ENCODE results near the gene KCNJ12.
"Not testable (repeated sequence)": the region's sequence is repeated elsewhere in the genome, so short reads cannot be mapped to it uniquely, and the experiment has no call there.

The KCNJ12 gene

DNA sequence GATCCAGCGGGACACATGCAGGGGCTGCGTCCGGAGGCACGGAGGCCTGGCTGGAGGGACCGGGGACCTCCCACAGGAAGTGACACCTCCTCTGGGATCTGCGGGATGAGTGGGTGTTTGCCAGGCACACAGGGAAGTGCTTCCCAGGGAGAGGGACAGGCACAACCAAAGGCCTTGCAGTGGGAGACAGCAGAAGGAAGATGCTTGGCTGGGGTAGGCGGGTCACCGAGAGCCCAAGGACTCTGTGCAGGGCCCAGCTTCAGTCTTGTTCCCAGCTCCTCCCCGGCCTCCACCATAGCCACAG is 47.0 kb downstream of the KCNJ12 start:
- not testable (repeated sequence) for FAIRE-seq

DNA sequence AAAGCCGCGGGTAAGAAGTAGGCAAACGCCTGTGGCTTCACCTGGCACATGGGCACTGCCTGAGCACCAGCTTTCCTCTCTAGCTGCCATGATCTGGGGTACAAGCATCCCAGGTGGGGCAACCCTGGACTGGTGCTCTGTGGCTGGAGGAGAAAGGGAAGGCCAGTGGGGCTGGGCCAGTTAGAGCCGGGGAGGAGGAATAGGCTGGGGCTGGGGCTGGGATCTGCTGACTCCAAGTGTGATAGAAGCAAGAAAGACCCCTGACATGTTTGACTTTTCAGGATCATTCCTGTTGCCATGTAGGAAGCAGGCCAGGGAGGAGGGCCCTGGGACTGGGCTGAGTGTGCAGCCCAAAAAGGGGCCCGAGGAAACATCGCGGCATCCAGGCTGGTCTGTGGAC is 48.5 kb downstream of the KCNJ12 start:
- FAIRE-seq, result not testable (repeated sequence)

DNA sequence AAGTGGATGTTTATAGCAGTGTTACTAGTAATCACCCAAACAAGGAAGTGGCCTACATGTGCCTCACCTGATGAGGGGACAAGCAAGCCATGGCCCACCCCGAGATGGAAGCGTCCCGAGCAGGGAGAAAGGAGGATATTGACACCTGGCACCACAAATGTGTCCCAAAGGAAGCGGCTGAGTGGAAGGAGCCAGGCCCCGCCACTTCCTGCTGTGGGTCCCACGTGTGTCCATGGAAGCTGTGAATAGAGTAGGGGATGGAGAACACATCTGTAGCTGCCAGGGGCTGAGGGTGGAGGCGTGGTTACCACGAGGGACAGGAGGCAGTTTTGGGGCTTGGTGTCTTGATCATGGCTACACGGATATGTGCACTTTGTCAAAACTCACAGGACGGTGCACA is 49.2 kb downstream of the KCNJ12 start:
- no peak for FAIRE-seq

DNA sequence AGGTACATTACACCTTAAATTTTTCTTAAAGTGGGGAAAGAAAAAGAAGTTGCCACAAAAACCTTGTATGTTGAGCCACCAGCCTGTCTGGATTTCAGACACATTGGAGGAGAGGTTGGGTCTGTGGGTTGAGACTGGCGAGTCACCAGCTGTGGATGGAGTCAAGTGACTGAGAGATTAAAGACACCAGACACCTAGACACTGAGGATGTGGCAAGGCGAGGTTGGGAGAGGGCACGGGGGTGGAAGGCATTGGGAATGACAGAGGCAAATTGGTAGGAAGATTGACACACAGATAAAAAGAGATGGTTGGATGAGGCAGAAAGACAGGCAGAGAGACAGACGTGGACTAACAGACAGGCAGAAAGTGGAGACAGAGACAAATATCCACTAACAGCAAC is 49.6 kb downstream of the KCNJ12 start:
- FAIRE-seq, result no peak

DNA sequence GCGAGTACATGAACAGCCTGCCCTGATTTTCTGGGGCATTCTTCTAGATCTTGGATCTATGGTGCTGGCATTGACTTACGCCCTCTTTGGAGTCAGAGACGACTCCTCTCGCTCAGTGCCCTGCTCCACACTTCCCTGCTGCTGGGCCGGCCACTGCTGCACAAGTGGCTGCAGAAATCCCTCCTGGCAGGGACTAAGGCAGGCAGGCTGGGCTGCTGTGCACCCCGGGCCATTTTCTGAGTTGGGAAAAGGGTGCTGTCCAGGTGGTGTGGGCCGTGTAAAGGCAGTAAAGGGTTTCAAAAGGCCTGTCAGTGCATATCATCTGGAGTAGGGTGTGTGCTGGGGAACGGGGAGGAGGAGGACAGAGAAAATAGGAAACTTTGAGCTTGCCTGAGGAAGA is 50.1 kb downstream of the KCNJ12 start:
- not testable (repeated sequence) for FAIRE-seq

DNA sequence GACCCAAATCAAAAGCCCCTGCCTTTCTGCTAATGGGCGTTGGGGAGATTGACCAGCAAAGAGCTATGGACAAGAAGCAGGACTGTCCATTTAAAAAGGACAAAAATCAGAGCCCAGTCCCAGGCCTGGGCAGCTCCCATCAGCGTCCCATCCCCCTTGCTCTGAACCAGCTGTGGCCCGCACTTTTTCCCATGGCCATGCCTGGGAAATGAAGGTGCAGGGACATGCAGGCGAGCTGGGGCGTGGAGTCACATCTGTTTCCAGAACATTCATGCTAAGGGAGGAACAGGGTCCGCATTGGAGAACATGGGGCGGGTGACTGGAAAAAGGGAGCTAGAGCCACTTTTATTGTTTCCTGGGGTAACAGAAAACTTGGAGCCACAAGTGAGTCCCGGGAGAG is 50.7 kb downstream of the KCNJ12 start:
- not testable (repeated sequence) for FAIRE-seq

DNA sequence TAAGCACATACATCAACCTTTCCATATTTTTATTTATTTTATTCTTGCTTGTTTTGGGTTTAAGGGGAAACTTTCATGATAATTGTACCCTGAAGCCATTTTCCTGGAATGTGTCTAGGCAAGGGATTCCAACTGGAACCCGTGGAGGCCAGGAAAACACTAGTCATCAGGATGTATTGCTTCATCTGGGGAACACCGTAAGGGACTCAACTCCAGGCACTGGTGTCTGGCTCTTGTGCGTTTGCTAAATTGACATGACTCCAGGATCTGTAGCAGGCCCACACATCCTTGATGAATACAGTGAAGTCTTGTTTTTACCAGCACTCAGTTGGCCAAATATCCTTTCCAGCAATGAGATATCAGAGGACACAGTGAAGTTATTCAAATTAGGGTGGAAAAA is 51.6 kb downstream of the KCNJ12 start:
- FAIRE-seq, result not testable (repeated sequence)

DNA sequence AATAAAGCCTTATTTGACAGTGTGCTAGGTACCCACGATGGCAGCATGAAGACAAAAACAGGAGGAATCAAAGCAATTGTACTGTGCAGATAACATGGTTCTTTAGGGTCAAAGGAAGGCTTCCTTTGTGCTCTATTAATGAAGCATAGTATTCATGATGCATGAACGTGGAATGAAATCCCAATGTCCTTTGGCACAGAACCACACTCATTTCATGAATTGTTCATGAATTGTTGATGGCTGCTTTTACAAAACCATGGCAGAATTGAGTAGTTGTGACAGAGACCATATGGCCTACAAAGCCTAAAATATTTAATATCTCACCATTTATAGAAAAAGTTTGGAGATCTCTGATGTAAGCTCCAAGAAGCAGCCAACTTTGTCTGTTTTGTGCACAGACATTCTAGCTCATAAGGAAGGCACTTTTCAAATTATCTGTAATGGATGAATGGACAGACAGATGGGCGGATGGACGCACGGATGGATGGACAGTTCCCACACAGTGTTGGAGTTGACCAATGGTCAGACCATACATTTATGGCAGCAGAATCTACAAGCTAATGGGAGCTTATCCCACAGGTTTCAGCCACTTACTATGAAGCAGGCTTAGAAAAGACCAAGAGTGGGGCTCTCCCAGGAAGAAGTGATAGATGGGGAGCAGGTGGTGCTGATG is 52.7 kb downstream of the KCNJ12 start:
- FAIRE-seq, result not testable (repeated sequence)

DNA sequence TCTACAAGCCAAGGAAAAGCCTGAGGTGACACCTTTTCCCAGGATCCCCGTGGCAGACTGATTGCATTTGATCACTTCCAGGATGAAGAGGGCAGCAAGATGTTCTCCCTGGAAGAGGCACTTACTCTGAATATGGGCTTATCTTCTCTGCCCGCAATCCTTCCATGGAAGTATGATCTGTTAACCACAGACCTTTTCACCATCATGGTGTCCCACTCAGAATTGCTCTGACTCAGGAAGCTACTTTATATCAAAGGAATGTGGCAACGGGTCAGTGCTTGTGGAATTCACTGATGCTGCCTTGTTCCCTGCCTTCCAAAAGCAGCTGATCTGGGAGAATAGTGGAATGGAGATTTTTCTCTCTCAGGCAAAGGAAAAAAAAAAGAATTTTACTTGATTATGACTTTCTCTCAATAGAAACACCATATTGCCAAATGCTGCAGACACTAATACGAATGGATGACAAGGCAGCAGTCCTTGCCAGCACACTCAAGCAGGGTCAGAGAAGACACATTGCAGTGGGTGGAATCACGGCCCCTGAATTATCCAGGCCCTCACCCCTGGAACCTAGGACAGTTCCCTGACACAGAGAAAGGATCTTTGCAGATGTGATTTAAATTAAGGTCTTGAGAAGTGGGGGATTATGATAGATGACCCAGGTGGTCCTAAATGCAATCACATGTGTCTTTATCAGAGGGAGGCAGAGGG is 53.9 kb downstream of the KCNJ12 start:
- FAIRE-seq, result not testable (repeated sequence)

DNA sequence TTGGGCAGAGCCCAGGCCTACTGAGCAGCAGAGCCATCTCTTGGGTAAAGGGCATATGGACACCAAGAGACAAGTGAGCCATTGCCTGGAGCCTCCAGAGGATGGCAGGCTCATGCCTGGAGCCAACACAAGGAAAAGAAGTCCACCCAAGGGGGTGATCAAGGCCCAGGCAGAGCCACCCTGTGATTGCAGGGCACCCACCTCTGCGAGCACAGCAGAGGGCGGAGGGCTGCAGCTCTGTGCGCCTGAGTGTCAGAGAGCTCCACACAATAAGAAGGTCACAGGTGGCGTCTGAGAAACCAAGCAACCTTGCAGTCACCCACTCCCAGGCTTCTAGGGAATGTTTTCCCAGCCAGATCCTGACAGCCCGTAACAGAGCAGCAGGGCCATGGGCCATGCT is 57.8 kb downstream of the KCNJ12 start:
- FAIRE-seq, result not testable (repeated sequence)

DNA sequence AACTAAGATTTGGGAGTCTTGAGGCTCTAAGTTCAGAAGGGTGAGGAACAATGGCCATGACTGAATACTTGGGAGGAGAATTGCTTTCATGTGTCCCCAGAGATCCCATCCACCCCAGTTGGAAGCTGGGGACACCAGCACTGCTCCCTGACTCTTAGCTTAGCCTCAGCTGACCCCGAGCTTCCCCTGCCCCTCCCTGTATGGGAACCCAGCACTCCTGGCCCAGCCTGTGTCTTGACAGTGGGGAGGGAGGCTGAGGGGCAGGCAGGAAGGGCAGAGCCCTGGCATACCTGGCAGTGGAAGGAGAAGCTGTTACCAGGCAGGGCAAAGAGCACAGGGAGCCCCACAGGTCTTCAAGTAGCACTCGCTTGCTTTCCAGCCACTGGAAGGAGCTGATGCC is 58.8 kb downstream of the KCNJ12 start:
- FAIRE-seq, result not testable (repeated sequence)

DNA sequence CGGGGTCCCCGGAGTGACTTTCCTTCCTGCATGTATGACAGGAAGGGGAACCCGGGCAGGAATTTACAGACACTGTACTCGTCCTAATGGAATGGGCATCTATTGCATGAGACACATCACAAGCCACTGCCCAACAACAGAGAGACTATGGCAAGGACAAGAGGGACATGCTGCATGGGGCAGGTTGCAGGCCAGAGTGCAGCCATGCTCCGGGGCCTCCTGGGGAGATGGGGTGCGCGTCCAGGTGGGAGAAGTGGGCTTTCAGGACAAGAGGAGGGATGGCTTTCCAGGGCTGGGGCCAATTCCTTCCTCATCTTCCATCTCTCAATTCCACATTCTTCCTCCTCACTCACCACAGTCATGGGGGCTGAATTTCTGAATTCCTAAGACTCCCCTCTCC is 60.3 kb downstream of the KCNJ12 start:
- not testable (repeated sequence) for FAIRE-seq

DNA sequence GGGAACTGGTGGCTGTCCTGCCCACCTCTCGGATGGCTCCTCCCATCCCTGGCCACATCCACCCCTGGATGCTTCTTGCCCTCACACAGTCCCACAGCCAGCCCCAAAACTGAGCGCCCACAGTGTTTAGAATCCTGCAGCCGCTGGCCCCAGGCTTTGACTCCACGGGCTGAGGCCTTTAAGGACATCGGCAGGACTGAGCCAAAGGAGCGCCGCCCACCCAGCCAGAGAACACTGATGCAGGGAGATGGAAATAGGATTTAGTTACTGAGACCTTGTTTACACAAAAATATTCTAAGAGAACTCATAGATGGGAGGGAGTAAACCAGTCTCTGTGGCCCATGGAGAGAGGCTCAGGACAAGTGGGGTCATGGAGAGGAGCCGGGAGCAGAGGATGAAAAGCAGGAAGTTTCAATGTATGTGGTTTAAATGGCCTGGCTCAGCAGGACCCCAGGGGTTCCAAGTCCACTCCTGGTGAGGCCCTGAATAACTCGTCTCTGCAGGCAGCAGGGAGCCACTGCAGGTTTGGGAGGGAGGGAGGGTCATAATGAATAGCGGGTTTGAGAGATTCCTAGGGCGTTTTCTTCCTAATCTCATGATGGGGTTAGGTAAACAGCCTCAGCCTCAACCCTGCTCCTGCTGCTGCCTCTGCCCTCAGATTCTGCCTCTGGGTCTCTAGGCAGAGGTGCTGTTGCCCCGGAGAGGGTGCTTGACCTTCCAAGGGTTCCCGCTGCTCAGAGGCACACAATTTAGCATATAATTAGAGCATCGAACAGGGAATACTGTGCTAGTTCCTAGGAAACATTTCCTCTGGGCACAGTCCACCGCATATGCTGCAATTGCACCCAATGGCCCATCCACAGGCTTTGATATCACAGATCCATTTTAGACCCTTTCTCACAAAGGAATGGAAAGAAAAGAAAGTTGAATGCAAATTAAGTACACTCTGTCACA is 61.0 kb downstream of the KCNJ12 start:
- not testable (repeated sequence) for FAIRE-seq

DNA sequence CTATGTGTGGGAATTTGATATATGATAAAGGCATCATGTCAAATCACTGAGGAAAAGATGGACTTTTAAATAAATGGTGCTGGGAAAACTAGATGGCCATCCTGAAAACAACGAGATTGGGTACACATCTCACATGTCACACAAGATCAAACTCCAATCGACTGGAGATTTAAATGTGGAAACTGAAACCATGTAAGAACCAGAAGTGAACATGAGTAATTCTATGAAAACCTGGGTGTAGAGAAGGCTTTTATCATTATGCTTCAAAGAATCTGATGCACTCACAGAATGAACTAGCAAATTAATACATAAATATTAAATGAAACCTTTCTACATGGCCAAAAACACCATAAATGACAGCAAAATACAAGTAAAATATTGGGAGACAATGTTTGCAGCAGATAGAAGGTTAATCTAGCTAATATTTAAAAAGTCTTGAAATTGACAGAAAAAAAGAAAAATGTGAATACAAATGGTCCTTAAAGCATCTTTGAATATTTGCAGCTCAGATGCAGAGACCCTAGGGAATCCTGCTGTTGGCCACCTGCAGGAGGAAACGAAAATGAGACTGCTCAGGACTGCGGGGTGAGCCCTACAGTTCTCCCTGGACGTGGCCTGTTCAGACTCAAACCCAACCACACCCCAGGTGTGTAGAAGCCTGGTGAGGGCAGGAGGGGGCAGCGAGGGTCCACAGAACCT is 62.3 kb downstream of the KCNJ12 start:
- FAIRE-seq, result not testable (repeated sequence)

DNA sequence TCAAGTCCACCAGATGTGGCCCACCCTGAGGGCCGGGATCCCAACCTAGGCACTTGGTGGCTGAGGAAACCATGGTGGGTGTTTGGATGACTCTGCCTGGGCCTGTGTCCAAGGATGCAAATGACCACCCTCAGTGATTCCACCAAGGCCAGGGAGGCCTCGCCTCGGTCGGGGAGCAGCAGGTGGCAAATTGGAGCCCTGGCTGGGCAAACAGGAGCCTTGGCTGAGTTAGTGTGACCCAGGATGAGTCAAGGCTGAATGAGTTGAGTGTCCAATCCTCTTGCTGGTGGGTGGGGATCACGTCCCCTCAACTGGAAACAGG is 62.8 kb downstream of the KCNJ12 start:
- FAIRE-seq, result not testable (repeated sequence)

DNA sequence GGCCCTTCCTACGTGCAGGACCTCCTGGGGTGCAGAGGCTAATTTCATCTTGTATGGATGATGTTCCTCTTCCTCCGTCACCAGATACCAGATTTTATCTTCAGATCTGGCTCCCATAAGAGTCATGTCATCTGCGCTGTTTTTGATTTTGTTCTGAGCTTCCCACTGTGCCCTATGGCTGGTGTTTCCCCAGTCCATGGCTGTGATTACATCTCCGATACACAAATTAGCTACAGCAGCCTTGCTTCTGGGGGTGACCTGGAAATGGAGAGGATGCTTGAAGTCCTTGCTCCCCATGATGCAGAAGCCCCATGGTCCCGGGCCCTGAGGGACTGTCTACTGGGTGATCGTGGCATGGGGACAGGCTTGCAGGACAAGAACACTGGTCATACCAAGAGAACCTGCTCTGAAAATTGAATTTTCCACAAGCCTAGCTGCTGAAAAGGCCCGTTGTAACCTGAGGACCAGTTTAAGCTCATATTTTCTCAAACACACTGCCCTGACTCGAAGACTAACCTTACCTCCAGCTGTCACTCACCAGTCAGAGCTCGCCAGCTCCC is 69.0 kb downstream of the KCNJ12 start:
- no peak for FAIRE-seq

DNA sequence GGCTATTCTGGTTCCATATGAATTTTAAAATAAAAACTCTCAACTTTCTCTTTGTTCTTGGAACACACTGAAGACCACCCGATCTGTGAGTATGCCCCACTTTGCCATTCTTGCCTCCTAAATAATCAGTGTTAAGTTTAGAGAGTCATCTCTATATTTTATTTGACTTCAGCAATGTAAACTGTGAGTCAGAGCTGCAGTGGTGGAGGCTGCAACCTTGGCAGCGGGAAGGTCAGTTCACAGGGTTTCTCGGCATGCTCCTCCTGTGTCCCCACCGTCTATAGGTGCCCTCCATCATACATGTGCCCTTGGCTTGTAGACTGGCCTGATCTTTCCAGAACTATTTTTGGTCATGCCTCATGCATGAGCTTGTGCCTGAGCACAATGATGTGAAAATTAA is 71.4 kb downstream of the KCNJ12 start:
- not testable (repeated sequence) for FAIRE-seq

DNA sequence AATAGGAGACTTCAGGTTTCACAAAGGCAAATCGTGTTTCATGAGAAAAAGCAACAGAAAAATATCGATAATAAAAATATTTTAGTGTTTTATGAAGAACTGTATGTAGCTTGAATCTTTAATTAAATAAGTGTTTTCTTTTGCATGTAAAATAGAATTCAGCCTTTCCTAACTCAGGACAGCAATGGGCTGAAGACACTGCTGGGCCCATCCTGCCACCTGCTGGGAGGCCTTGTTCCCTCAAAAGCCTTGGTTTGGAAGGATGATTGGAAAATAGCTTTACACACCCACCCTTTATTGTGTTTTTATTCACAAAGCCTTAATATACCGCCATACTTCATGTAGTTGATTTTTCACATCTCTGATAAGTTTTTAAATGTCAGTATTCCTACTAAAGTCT is 73.7 kb downstream of the KCNJ12 start:
- not testable (repeated sequence) for FAIRE-seq

DNA sequence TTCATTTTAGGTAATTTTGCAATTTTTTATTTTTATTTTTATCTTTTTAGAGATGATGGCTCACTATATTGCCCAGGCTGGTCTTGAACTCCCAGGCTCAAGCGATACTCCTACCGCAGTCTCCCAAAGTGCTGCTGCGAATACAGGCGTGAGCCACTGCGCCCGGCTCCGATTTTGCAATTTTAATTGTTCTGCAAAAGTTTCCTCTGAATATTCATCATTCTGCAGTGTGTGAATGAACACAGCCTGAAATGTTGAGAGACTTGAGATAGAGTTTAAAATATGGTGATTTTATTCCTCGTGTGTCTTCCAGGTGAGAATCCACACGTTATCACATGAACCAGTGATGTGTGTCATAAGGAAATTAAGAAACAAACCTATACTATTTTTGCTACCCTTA is 75.8 kb downstream of the KCNJ12 start:
- no peak for FAIRE-seq

DNA sequence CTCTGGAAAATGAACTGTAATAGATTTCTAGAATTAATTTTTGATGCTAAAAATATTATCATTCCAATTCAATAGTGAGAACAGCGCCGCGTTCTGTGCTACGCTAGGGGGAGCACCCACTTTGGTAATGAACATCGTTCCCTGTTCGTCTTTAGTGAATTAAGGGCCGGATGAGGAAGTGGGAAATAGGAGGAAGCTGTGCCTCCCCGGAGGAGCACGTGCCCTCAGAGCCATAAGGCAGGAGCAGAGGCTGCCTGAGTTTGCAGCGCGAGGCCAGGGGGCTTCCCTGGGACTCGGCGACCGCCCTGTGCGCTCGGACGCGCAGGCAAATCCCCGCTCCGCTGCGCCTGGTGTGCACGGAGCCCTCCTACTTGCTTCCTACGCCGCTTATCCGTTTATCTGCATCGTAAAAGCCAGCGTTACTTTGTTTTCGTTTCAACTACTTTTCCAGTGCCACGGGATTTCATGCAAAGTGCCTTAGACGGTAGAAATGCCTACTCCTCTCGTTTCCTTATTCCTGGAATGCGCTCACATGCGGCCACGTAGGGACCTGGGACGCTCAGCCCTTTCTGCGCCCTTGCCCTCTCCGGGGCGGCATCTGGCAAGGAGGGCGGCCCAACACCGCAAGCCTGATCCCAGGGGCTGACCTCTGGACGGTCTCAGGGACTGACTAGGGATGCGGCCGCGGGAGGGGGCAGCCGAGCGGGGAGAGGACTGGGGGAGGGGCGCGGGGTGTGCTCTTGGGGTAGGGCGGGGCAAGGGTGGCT is 76.4 kb downstream of the KCNJ12 start:
- no peak for FAIRE-seq

DNA sequence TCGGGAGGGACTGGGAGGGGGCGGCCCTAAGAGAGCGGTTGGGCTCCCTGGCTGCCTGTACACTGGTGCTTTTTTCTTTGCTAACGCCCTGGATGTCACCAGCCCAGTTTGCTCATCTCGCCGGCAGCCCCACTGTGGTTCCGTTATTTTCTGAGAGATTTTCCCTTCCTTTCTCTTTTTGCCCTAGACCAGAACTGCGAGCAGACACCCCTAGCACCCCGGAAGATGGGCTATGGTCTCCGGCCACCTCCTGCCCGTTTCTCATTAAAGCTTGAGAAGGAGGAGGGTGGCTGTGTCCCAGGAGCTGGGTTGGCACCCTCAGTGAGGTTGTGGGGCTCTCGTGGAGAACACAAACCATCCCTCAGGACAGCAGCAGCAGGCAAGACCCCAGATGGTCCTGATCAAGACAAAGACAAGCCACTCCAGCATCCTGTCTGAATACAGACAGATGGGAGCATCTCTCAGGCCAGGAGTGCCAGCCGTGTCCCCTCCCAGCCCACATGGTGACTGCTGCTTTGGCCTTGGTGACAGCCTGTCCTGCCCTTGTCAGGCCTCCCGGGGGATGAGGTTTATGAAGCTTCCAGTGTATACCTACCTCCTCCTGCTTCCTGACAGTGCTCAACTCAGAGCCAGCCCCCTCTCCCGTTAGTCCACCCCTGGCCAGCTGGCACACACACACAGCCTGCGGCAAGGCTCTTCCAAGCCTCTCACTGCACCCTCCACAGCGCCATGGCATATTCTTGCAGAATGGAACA is 77.2 kb downstream of the KCNJ12 start:
- FAIRE-seq, result no peak
